ENCODE results near the gene WWOX.

- no peak for TF ChIP-seq CTCF (IDR thresholded peaks at IDR 0.05)
- no peak for TF ChIP-seq POLR2A (IDR thresholded peaks at IDR 0.05)
- TF ChIP-seq POLR2AphosphoS5 (IDR thresholded peaks at IDR 0.05): no peak
Observed at GRCh38 chr16:79045191-79045590, 945.7 kb downstream of the WWOX start.
